GM13977 (cell line): ENCODE results near the gene FITM1.

Source experiments
- DNase-seq: peaks from one replicate; pipeline ENCODE4 v3.0.0; 2012; ENCODE audit warnings: low spot score
- CTCF ChIP-seq: IDR thresholded peaks from 2 replicates; pipeline ENCODE4 v1.5.1; 2012; ENCODE audit warnings: mild to moderate bottlenecking, control low read depth; ENCODE audit not compliant: insufficient read depth; ENCODE audit errors: extremely low read depth, missing control alignments
- in situ Hi-C: fragments of 300-500 bp; cut with MboI; formaldehyde crosslinking; loops from one replicate; pipeline ENCODE4 v1.12.0; 2022; ENCODE audit warnings: low sequenced_read_pairs, low pct_unique_long_range_greater_than_20kb, mixed read lengths, inconsistent platforms; ENCODE audit not compliant: unreplicated experiment

FITM1 gene

GRCh38 chr14:24146453-24146977 is 16.1 kb downstream of the FITM1 start, which contains the start of gene PSME2:
Gene PSME2 (minus strand): TSS chr14:24146610. CDS start chr14:24146581, 29 bp downstream.
- peak; percentile 98 for DNase-seq
- in situ Hi-C loops = no loop called here
- no peak for TF ChIP-seq CTCF

DNA sequence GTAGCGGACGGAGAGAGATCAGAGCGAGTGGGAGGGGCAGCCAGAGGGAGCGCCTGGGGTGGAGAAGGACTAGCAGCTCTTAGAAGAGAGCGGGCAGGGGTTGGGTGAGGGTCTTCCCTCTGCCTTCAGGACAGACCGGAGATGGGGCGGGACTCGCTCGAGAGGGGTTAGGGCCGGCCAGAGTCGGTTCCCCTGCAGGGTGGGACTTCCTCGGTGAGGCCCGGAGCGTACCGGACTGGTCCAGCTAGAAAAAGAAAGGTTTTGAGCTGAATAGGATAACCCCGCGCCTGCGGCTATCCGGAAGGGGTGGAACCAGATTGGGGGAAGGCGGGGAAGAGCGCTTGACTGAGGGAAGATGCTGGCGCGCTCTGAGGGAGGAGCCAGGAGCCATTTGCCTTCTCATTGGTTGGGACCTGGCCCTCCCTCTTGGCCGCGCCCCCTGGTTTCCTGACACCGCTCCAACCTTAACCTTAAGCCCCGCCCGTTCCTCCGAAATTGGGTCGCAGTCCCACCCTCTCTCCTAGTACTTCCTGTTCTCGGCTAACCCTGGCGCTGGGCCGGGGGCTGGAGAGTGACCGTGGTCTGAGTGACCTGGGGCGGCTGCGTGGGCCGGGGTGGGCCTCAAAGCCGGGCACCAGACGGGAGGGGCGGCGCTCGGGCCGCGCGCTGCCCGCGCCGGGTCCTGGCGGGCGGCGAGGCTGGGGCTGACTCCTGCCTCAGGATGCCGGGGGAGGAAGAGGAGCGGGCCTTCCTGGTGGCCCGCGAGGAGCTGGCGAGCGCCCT is 16.7 kb downstream of the FITM1 start, which contains the start of gene RNF31:
TSS of gene RNF31 (plus strand) at position 521 of the 783 bp plus-strand sequence. CDS start at position 722, 201 bp downstream.
- peak; percentile 98 for DNase-seq
- in situ Hi-C loops = no loop called here
- TF ChIP-seq CTCF = no peak

GRCh38 chr14:24147761-24148428 is 17.4 kb downstream of the FITM1 start:
- no peak for DNase-seq
- in situ Hi-C loops = no loop called here
- no peak for TF ChIP-seq CTCF

DNA sequence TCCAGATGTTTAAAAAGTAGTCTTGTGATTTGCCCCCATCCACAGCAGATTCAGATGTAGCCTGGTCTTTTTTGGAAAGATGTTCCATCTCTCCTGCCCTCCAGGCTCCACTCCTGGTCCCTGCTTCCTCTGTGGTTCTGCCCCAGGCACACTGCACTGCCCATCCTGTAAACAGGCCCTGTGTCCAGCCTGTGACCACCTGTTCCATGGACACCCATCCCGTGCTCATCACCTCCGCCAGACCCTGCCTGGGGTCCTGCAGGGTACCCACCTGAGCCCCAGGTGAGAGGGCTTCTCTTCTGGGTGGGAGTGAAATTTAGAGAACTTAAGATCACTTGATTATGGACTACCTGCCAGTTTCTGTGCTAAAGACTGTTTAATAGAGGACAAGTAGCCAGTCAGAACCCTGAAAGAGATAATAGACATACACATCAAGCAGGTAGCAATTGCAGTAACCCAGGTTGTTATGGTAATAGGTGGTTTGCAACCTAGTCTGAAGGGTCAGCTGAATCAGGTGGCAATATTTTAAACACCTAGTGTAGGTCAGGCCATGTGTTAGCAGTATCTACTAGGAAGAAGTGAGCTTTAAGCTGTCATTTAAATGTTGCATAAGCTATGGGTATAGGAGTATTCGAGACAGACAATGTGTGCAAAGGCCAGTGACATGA is 19.0 kb downstream of the FITM1 start:
- in situ Hi-C loops = no loop called here

DNA sequence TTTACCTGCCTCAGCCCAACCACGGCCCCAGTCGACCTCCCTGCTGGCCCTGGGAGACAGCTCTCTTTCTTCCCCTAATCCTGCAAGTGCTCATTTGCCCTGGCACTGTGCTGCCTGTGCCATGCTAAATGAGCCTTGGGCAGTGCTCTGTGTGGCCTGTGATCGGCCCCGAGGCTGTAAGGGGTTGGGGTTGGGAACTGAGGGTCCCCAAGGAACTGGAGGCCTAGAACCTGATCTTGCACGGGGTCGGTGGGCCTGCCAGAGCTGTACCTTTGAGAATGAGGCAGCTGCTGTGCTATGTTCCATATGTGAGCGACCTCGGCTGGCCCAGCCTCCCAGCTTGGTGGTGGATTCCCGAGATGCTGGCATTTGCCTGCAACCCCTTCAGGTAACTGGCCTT is 19.6 kb downstream of the FITM1 start:
- DNase-seq = no peak
- in situ Hi-C loops = no loop called here
- no peak for TF ChIP-seq CTCF

More for the DNA sequence above, 19.0 kb downstream of the FITM1 start:
- TF ChIP-seq CTCF = no peak
- DNase-seq = no peak

DNA sequence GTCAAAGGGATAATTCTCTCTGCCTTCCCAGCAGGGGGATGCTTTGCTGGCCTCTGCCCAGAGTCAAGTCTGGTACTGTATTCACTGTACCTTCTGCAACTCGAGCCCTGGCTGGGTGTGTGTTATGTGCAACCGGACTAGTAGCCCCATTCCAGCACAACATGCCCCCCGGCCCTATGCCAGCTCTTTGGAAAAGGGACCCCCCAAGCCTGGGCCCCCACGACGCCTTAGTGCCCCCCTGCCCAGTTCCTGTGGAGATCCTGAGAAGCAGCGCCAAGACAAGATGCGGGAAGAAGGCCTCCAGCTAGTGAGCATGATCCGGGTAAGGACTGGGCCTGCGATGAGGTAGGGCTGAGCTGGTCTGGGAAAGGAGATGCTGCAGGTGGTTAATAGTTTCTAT is 20.1 kb downstream of the FITM1 start:
- in situ Hi-C loops = no loop called here
- DNase-seq = no peak
- no peak for TF ChIP-seq CTCF
